ENCODE data around the gene CSH2. TPM values are rescaled to one million over a fixed set of nuclear protein-coding genes. Genes with fewer than 3 reads are reported as not detected.

The CSH2 gene
- total and polyA plus RNA-seq, 4 experiments from 2014 or later, result not detected

- CTCF ChIA-PET (ENCODE audit: partially characterized antibody), result interaction anchor here (0.7 to 3.0 kb wide), 11 partner anchors 8 to 409 kb away, joined by 3 to 12 read pairs (median 4); no protein-coding TSS in a partner anchor
- DNase-seq, result no peak
- Histone ChIP-seq H3K4me3 (ENCODE audit: low read length in 2 of 2) (no peak overlapping the region), H3K27ac (ENCODE audit: low read depth, low read length) (no peak overlapping the region), H3K9me3 (ENCODE audit: control insufficient read depth in 1 of 2, low read length in 2 of 2) (no peaks in the 10 kb centered on the region), H3K27me3 (ENCODE audit: insufficient read depth, low read length) (no peaks in the 10 kb centered on the region), H3K36me3 (ENCODE audit: insufficient read depth, low read length) (peaks cover 64% of the 10 kb centered on the region), H3K4me1 (ENCODE audit: insufficient read depth, low read length) (peaks cover 69% of the 10 kb centered on the region)
- Mint-ChIP-seq H3K4me1 (peaks cover 29 to 66% (median 44%) of the 10 kb centered on the region in 4 donors), H3K4me3 (no peak overlapping the region), H3K36me3 (peaks cover 33 to 67% of the 10 kb centered on the region in 2 donors), H3K9me3 (no peaks in the 10 kb centered on the region), H3K27me3 (no peaks in the 10 kb centered on the region), H3K27ac (peak overlapping the region in 6 of 7 donors; percentile 70 to 89 (median 82))
- intact Hi-C loops (cut with micrococcal nuclease), result loop anchor here (1.0 kb wide), 1 partner anchor 137 kb away; no protein-coding TSS in a partner anchor
- POLR2A ChIA-PET (ENCODE audit: partially characterized antibody), result interaction anchor here (0.7 to 12.7 kb wide), 7 partner anchors 9 to 185 kb away, joined by 3 to 129 read pairs (median 5); partner anchors contain the start of genes DDX42, LIMD2 and SMARCD2
Observed at GRCh38 chr17:63835167-63835720, 38.2 kb downstream of the CSH2 start.

GRCh38 chr17:63834431-63835166, 38.9 kb downstream of the CSH2 start:
- H3K4me1 ChIP-seq (ENCODE audit: insufficient read depth, low read length), result peaks cover 69% of the 10 kb centered on the region

GRCh38 chr17:63833741-63834373, 39.6 kb downstream of the CSH2 start:
- no peak for DNase-seq
- ChIA-PET POLR2A (ENCODE audit: partially characterized antibody) (interaction anchor here (0.7 to 12.7 kb wide), 8 partner anchors 8 to 159 kb away, joined by 3 to 129 read pairs (median 6); partner anchors contain the start of genes CCDC47, DDX42 and SMARCD2), CTCF (ENCODE audit: partially characterized antibody) (interaction anchor here (0.7 to 3.0 kb wide), 13 partner anchors 7 to 408 kb away, joined by 3 to 12 read pairs (median 4); no protein-coding TSS in a partner anchor)
- H3K27ac Mint-ChIP-seq, result peak overlapping the region in 2 of 7 donors; percentile 13 to 35
- no peaks in the 10 kb centered on the region for H3K27me3 Mint-ChIP-seq
- peaks cover 42 to 77% of the 10 kb centered on the region in 2 donors for H3K36me3 Mint-ChIP-seq
- Histone ChIP-seq H3K36me3 (ENCODE audit: insufficient read depth, low read length) (peaks cover 78% of the 10 kb centered on the region), H3K4me1 (ENCODE audit: insufficient read depth, low read length) (peaks cover 69% of the 10 kb centered on the region), H3K27ac (ENCODE audit: low read depth, low read length) (no peak overlapping the region), H3K9me3 (ENCODE audit: control insufficient read depth in 1 of 2, low read length in 2 of 2) (no peaks in the 10 kb centered on the region), H3K27me3 (ENCODE audit: insufficient read depth, low read length) (no peaks in the 10 kb centered on the region), H3K4me3 (ENCODE audit: low read length in 2 of 2) (no peak overlapping the region)
- intact Hi-C loops (cut with micrococcal nuclease), result no loop called here
- H3K4me3 Mint-ChIP-seq, result no peak overlapping the region
- no peaks in the 10 kb centered on the region for H3K9me3 Mint-ChIP-seq
- peaks cover 36 to 71% (median 51%) of the 10 kb centered on the region in 4 donors for H3K4me1 Mint-ChIP-seq

More at GRCh38 chr17:63834431-63835166, 38.9 kb downstream of the CSH2 start:
- Histone ChIP-seq H3K36me3 (ENCODE audit: insufficient read depth, low read length) (peaks cover 71% of the 10 kb centered on the region), H3K9me3 (ENCODE audit: control insufficient read depth in 1 of 2, low read length in 2 of 2) (no peaks in the 10 kb centered on the region), H3K27me3 (ENCODE audit: insufficient read depth, low read length) (no peaks in the 10 kb centered on the region), H3K27ac (ENCODE audit: low read depth, low read length) (no peak overlapping the region), H3K4me3 (ENCODE audit: low read length in 2 of 2) (no peak overlapping the region)
- CTCF ChIA-PET (ENCODE audit: partially characterized antibody), result interaction anchor here (0.7 to 3.0 kb wide), 14 partner anchors 8 to 409 kb away, joined by 3 to 12 read pairs (median 4); no protein-coding TSS in a partner anchor
- Mint-ChIP-seq H3K27ac (peak overlapping the region; percentile 75 to 89 (median 83)), H3K27me3 (no peaks in the 10 kb centered on the region), H3K36me3 (peaks cover 39 to 74% of the 10 kb centered on the region in 2 donors), H3K9me3 (no peaks in the 10 kb centered on the region), H3K4me3 (peak overlapping the region in 1 of 8 donors; percentile 23), H3K4me1 (peaks cover 34 to 71% (median 49%) of the 10 kb centered on the region in 4 donors)
- intact Hi-C loops (cut with micrococcal nuclease), result loop anchor here (1.0 kb wide), 1 partner anchor 136 kb away; no protein-coding TSS in a partner anchor
- POLR2A ChIA-PET (ENCODE audit: partially characterized antibody), result interaction anchor here (1.2 to 12.7 kb wide), 7 partner anchors 7 to 138 kb away, joined by 3 to 129 read pairs (median 6); partner anchors contain the start of genes DDX42, LIMD2 and SMARCD2
- peak; percentile 51 to 82 (median 62) for DNase-seq

- peaks cover 69% of the 10 kb centered on the region for H3K4me1 ChIP-seq (ENCODE audit: insufficient read depth, low read length)
- no peak overlapping the region for H3K4me3 ChIP-seq (ENCODE audit: low read length in 2 of 2)
- Mint-ChIP-seq H3K36me3 (peaks cover 42 to 83% of the 10 kb centered on the region in 2 donors), H3K9me3 (no peaks in the 10 kb centered on the region), H3K27ac (peak overlapping the region in 1 of 7 donors; percentile 55), H3K4me3 (no peak overlapping the region), H3K4me1 (peaks cover 41 to 71% (median 54%) of the 10 kb centered on the region in 4 donors), H3K27me3 (no peaks in the 10 kb centered on the region)
- CTCF ChIA-PET (ENCODE audit: partially characterized antibody), result interaction anchor here (0.7 to 4.4 kb wide), 7 partner anchors 7 to 136 kb away, joined by 3 to 21 read pairs (median 4); no protein-coding TSS in a partner anchor
- DNase-seq, result no peak
- no peaks in the 10 kb centered on the region for H3K27me3 ChIP-seq (ENCODE audit: insufficient read depth, low read length)
- H3K9me3 ChIP-seq (ENCODE audit: control insufficient read depth in 1 of 2, low read length in 2 of 2), result no peaks in the 10 kb centered on the region
- peaks cover 79% of the 10 kb centered on the region for H3K36me3 ChIP-seq (ENCODE audit: insufficient read depth, low read length)
- POLR2A ChIA-PET (ENCODE audit: partially characterized antibody), result interaction anchor here (0.5 to 12.7 kb wide), 6 partner anchors 9 to 158 kb away, joined by 3 to 129 read pairs (median 6); partner anchors contain the start of genes CCDC47, DDX42 and SMARCD2
- no peak overlapping the region for H3K27ac ChIP-seq (ENCODE audit: low read depth, low read length)
- intact Hi-C loops (cut with micrococcal nuclease), result no loop called here
Observed at GRCh38 chr17:63833026-63833740, 40.3 kb downstream of the CSH2 start.

- H3K9me3 Mint-ChIP-seq, result no peaks in the 10 kb centered on the region
- POLR2A ChIA-PET (ENCODE audit: partially characterized antibody), result interaction anchor here (0.5 to 12.7 kb wide), 6 partner anchors 7 to 314 kb away, joined by 4 to 129 read pairs (median 50); partner anchors contain the start of gene SMARCD2
- no peaks in the 10 kb centered on the region for H3K27me3 Mint-ChIP-seq
- H3K27ac Mint-ChIP-seq, result peak overlapping the region in 6 of 7 donors; percentile 55 to 84 (median 70)
- peaks cover 68% of the 10 kb centered on the region for H3K4me1 ChIP-seq (ENCODE audit: insufficient read depth, low read length)
- no peak overlapping the region for H3K4me3 ChIP-seq (ENCODE audit: low read length in 2 of 2)
- peaks cover 42 to 88% of the 10 kb centered on the region in 2 donors for H3K36me3 Mint-ChIP-seq
- intact Hi-C loops (cut with micrococcal nuclease), result no loop called here
- no peak for DNase-seq
- peaks cover 79% of the 10 kb centered on the region for H3K36me3 ChIP-seq (ENCODE audit: insufficient read depth, low read length)
- H3K27me3 ChIP-seq (ENCODE audit: insufficient read depth, low read length), result no peaks in the 10 kb centered on the region
- H3K4me3 Mint-ChIP-seq, result peak overlapping the region in 3 of 8 donors; percentile 3 to 26 (median 21)
- H3K9me3 ChIP-seq (ENCODE audit: control insufficient read depth in 1 of 2, low read length in 2 of 2), result no peaks in the 10 kb centered on the region
- peaks cover 43 to 72% (median 58%) of the 10 kb centered on the region in 4 donors for H3K4me1 Mint-ChIP-seq
- CTCF ChIA-PET (ENCODE audit: partially characterized antibody), result interaction anchor here (1.1 to 5.3 kb wide), 4 partner anchors 7 to 33 kb away, joined by 3 to 37 read pairs (median 12); no protein-coding TSS in a partner anchor
- H3K27ac ChIP-seq (ENCODE audit: low read depth, low read length), result no peak overlapping the region
Observed at GRCh38 chr17:63832455-63832854, 41.0 kb downstream of the CSH2 start.

- no peak for DNase-seq
- Histone ChIP-seq H3K27me3 (ENCODE audit: insufficient read depth, low read length) (no peaks in the 10 kb centered on the region), H3K36me3 (ENCODE audit: insufficient read depth, low read length) (peaks cover 78% of the 10 kb centered on the region), H3K4me1 (ENCODE audit: insufficient read depth, low read length) (peaks cover 63% of the 10 kb centered on the region), H3K4me3 (ENCODE audit: low read length in 2 of 2) (no peak overlapping the region), H3K27ac (ENCODE audit: low read depth, low read length) (peak overlapping the region; percentile 4), H3K9me3 (ENCODE audit: control insufficient read depth in 1 of 2, low read length in 2 of 2) (no peaks in the 10 kb centered on the region)
- Mint-ChIP-seq H3K27me3 (no peaks in the 10 kb centered on the region), H3K4me3 (peak overlapping the region in 7 of 8 donors; percentile 21 to 71 (median 36)), H3K27ac (peak overlapping the region; percentile 55 to 84 (median 72)), H3K36me3 (peaks cover 47 to 91% of the 10 kb centered on the region in 2 donors), H3K4me1 (peaks cover 43 to 76% (median 60%) of the 10 kb centered on the region in 4 donors), H3K9me3 (peaks cover 0 to 3% (median 0%) of the 10 kb centered on the region in 8 donors)
- ChIA-PET CTCF (ENCODE audit: partially characterized antibody) (interaction anchor here (1.2 to 5.3 kb wide), 3 partner anchors 8 to 59 kb away, joined by 4 to 37 read pairs (median 21); partner anchors contain the start of genes CCDC47 and DDX42), POLR2A (ENCODE audit: partially characterized antibody) (interaction anchor here (0.9 to 12.7 kb wide), 5 partner anchors 7 to 314 kb away, joined by 4 to 129 read pairs (median 93); partner anchors contain the start of genes CCDC47, DDX42 and SMARCD2)
- intact Hi-C loops (cut with micrococcal nuclease), result no loop called here
Observed at GRCh38 chr17:63832014-63832413, 41.5 kb downstream of the CSH2 start.

All from CD4-positive, alpha-beta memory T cell (primary cell).